Cardiac septum (tissue), 1 donor: ENCODE results near the gene KCNN3. TPM values are rescaled to one million over a fixed set of nuclear protein-coding genes. Genes with fewer than 3 reads are reported as not detected.
A peak's percentile ranks its signal among the peaks of the same experiment; 100 is the strongest.

Experiments used
- DNase-seq: peaks from one replicate; pipeline ENCODE4 v3.0.0-alpha.2; 2020; ENCODE audit warnings: low spot score
- intact Hi-C: fragments of 100-400 bp; cut with DNase I; formaldehyde crosslinking; loops from one replicate; pipeline ENCODE4 v1.14.0; 2022
- total RNA-seq: library from RNA; stranded (reverse); fragmentation: NEBNext Ultra II Directional; extraction: Animal tissue kit (Norgen Biotek cat#: 25700); gene quantifications from one replicate; pipeline ENCODE4 v1.2.1, GENCODE V29; 2021
- donor health status: DM: no; HTN: no; CAD: no.

Gene KCNN3
- total RNA-seq, 1 donor from 2014 or later, result 2.8 TPM

- DNase-seq, result no peak
- intact Hi-C loops, result no loop called here
Observed at GRCh38 chr1:154746622-154747299, 123.3 kb downstream of the KCNN3 start.

GRCh38 chr1:154745750-154746425, 124.2 kb downstream of the KCNN3 start:
- DNase-seq, result no peak
- intact Hi-C loops, result no loop called here

- no peak for DNase-seq
- intact Hi-C loops, result no loop called here
Observed at GRCh38 chr1:154745286-154745731, 124.8 kb downstream of the KCNN3 start.

GRCh38 chr1:154744352-154745035, 125.6 kb downstream of the KCNN3 start:
- intact Hi-C loops, result no loop called here

GRCh38 chr1:154743526-154744036, 126.5 kb downstream of the KCNN3 start:
- intact Hi-C loops, result no loop called here
- DNase-seq, result no peak

More at GRCh38 chr1:154744352-154745035, 125.6 kb downstream of the KCNN3 start:
- DNase-seq, result no peak

GRCh38 chr1:154742606-154743005, 127.5 kb downstream of the KCNN3 start:
- no peak for DNase-seq
- intact Hi-C loops, result no loop called here

GRCh38 chr1:154741741-154742495, 128.2 kb downstream of the KCNN3 start:
- no peak for DNase-seq
- intact Hi-C loops, result no loop called here

GRCh38 chr1:154741327-154741726, 128.8 kb downstream of the KCNN3 start:
- DNase-seq, result no peak
- intact Hi-C loops, result no loop called here

- no peak for DNase-seq
- intact Hi-C loops, result no loop called here
Observed at GRCh38 chr1:154739654-154740053, 130.4 kb downstream of the KCNN3 start.

- DNase-seq, result peak; percentile 29
- intact Hi-C loops, result no loop called here
Observed at GRCh38 chr1:154736841-154737240, 133.2 kb downstream of the KCNN3 start.

GRCh38 chr1:154735804-154736168, 134.3 kb downstream of the KCNN3 start:
- no peak for DNase-seq

GRCh38 chr1:154735061-154735803, 134.8 kb downstream of the KCNN3 start:
- DNase-seq, result peak; percentile 62
- intact Hi-C loops, result no loop called here

More at GRCh38 chr1:154735804-154736168, 134.3 kb downstream of the KCNN3 start:
- intact Hi-C loops, result no loop called here

GRCh38 chr1:154733621-154734020, 136.5 kb downstream of the KCNN3 start:
- peak; percentile 75 for DNase-seq
- intact Hi-C loops, result loop anchor here (5.0 kb wide), 1 partner anchor 74 kb away; no protein-coding TSS in a partner anchor

GRCh38 chr1:154730986-154731489, 139.0 kb downstream of the KCNN3 start:
- intact Hi-C loops, result loop anchor here (5.0 kb wide), 1 partner anchor 76 kb away; no protein-coding TSS in a partner anchor

GRCh38 chr1:154730259-154730658, 139.8 kb downstream of the KCNN3 start:
- no peak for DNase-seq
- intact Hi-C loops, result loop anchor here (5.0 kb wide), 1 partner anchor 77 kb away; no protein-coding TSS in a partner anchor

More at GRCh38 chr1:154730986-154731489, 139.0 kb downstream of the KCNN3 start:
- no peak for DNase-seq

GRCh38 chr1:154729577-154729976, 140.5 kb downstream of the KCNN3 start:
- intact Hi-C loops, result no loop called here
- peak; percentile 3 for DNase-seq

- no peak for DNase-seq
- intact Hi-C loops, result no loop called here
Observed at GRCh38 chr1:154729031-154729442, 141.0 kb downstream of the KCNN3 start.

- intact Hi-C loops, result no loop called here
- no peak for DNase-seq
Observed at GRCh38 chr1:154726896-154727753, 143.0 kb downstream of the KCNN3 start.
